ENCODE data around the gene PDCL3. TPM values are rescaled to one million over a fixed set of nuclear protein-coding genes. Genes with fewer than 3 reads are reported as not detected.

The PDCL3 gene
- total and polyA plus RNA-seq, 5 experiments from 2014 or later, result 21.1 to 67.4 (median 54.8) TPM

GRCh38 chr2:100563407-100564247, 834 bp downstream of the PDCL3 start:
- Mint-ChIP-seq H3K36me3 (peaks cover 0 to 31% (median 11%) of the 10 kb centered on the region in 3 donors), H3K4me1 (peaks cover 18 to 41% (median 34%) of the 10 kb centered on the region in 4 donors), H3K4me3 (peak overlapping the region; percentile 84 to 100 (median 98)), H3K27ac (peak overlapping the region; percentile 87 to 99 (median 98)), H3K9me3 (no peaks in the 10 kb centered on the region), H3K27me3 (no peaks in the 10 kb centered on the region)
- POLR2A ChIA-PET, result interaction anchor here (0.7 to 5.8 kb wide), 14 partner anchors 10 to 440 kb away, joined by 3 to 88 read pairs (median 4); partner anchors contain the start of genes CHST10 and RPL31
- DNase-seq (no peak), ATAC-seq (no peak)

GRCh38 chr2:100568989-100569388, 6.2 kb downstream of the PDCL3 start:
- Mint-ChIP-seq H3K27me3 (no peaks in the 10 kb centered on the region), H3K9me3 (no peaks in the 10 kb centered on the region), H3K36me3 (peaks cover 11 to 79% (median 25%) of the 10 kb centered on the region in 3 donors), H3K4me1 (peaks cover 11 to 28% (median 21%) of the 10 kb centered on the region in 4 donors), H3K27ac (peak overlapping the region in 1 of 10 donors; percentile 35), H3K4me3 (no peak overlapping the region)
- no peak for ATAC-seq
- POLR2A ChIA-PET, result no interaction called here
- DNase-seq, result no peak

- POLR2A ChIA-PET, result interaction anchor here (1.8 kb wide), 1 partner anchor 9 kb away, joined by 6 read pairs; no protein-coding TSS in a partner anchor
These were observed 8.9 kb downstream of the PDCL3 start for GRCh38 chr2:100571668-100572067.

GRCh38 chr2:100577777-100578176, 15.0 kb downstream of the PDCL3 start:
- H3K4me3 Mint-ChIP-seq, result peak overlapping the region in 1 of 10 donors; percentile 24
- POLR2A ChIA-PET, result interaction anchor here (0.5 to 5.5 kb wide), 2 partner anchors 14 to 26 kb away, joined by 3 to 88 read pairs; partner anchors contain the start of gene PDCL3
- no peak for DNase-seq
- H3K9me3 Mint-ChIP-seq, result no peaks in the 10 kb centered on the region
- H3K4me1 Mint-ChIP-seq, result peaks cover 17 to 29% (median 29%) of the 10 kb centered on the region in 4 donors
- peak overlapping the region in 5 of 10 donors; percentile 21 to 78 (median 43) for H3K27ac Mint-ChIP-seq
- peaks cover 0 to 46% (median 14%) of the 10 kb centered on the region in 3 donors for H3K36me3 Mint-ChIP-seq
- ATAC-seq, result no peak
- H3K27me3 Mint-ChIP-seq, result no peaks in the 10 kb centered on the region

More at GRCh38 chr2:100571668-100572067, 8.9 kb downstream of the PDCL3 start:
- no peak overlapping the region for H3K4me3 Mint-ChIP-seq
- H3K27ac Mint-ChIP-seq, result peak overlapping the region in 1 of 10 donors; percentile 40
- H3K9me3 Mint-ChIP-seq, result no peaks in the 10 kb centered on the region
- DNase-seq (no peak), ATAC-seq (no peak)
- peaks cover 3 to 8% (median 8%) of the 10 kb centered on the region in 4 donors for H3K4me1 Mint-ChIP-seq
- peaks cover 11 to 91% (median 32%) of the 10 kb centered on the region in 3 donors for H3K36me3 Mint-ChIP-seq
- H3K27me3 Mint-ChIP-seq, result no peaks in the 10 kb centered on the region

DNA sequence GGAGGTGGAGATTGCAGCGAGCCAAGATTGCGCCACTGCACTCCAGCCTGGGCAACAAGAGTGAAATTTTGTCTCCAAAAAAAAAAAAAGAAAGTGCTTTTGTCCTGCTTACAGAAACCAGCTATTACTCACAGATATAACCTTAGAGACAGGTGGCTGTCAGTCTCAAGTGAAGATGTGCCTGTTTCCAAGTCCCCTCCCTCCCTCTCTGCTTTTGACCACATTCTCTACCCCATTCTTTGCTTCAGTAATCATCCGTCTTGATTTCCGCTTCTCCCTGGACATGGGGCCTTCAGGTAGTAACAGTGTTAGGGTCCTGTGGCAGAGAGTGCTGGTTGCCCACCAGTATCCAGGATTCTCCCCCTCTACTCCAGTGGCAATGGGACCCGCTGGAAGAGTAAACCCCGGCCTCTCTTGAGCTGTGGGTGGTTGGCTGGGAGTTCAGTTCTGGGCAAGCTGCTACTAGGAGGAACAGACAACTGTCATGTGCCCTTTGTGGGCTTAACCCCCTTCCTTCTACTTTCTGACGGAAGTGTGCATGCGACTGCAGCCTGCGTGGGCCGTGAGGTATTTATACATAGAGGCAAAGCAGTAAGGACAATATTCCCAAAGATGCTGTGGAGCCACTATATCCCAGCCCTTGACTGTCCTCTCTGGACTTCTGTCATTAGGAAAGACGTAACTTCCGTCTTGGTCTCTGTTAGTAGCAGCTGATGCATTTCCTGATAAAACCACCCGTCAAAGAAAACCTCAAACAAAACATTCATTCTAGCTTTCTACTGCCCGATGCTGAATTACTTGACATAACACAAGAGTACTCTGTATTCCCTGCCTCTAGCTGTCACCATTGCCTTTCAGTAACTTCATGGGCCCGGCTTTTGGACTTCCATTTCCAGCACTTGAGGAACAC, 17.8 kb downstream of the PDCL3 start:
- ATAC-seq (peak; percentile 81 to 89), DNase-seq (peak; percentile 23 to 85 (median 74))
- H3K27me3 Mint-ChIP-seq, result no peaks in the 10 kb centered on the region
- POLR2A ChIA-PET, result interaction anchor here (0.6 to 5.5 kb wide), 7 partner anchors 9 to 672 kb away, joined by 3 to 88 read pairs (median 5); partner anchors contain the start of genes CNOT11, PDCL3 and RPL31
- peaks cover 0 to 1% (median 0%) of the 10 kb centered on the region in 9 donors for H3K9me3 Mint-ChIP-seq
- H3K36me3 Mint-ChIP-seq, result peaks cover 0 to 17% (median 3%) of the 10 kb centered on the region in 3 donors
- H3K27ac Mint-ChIP-seq, result peak overlapping the region; percentile 92 to 99 (median 98)
- peak overlapping the region; percentile 52 to 88 (median 72) for H3K4me3 Mint-ChIP-seq
- peaks cover 15 to 49% (median 43%) of the 10 kb centered on the region in 4 donors for H3K4me1 Mint-ChIP-seq

DNA sequence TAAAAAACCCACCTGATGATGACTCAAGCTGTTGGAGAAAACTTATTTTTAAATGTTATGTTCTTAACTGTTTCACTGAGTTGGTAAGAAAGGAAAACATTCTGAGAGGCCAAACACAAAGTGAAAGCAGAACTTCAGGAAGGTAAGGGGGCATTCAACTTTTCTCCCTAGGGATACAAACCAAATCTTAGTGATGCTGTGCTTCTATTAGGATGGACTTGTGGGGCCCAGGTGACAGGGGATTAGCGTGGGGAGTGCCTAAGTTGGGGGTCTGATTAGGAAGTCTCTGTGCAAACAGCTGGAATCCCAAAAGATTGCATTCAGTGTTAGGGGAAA, 18.5 kb downstream of the PDCL3 start:
- POLR2A ChIA-PET, result interaction anchor here (1.3 to 5.5 kb wide), 6 partner anchors 10 to 671 kb away, joined by 5 to 88 read pairs (median 6); partner anchors contain the start of genes CNOT11, PDCL3 and RPL31
- peaks cover 0 to 4% (median 0%) of the 10 kb centered on the region in 9 donors for H3K9me3 Mint-ChIP-seq
- peak overlapping the region; percentile 92 to 99 (median 98) for H3K27ac Mint-ChIP-seq
- peak overlapping the region; percentile 52 to 88 (median 72) for H3K4me3 Mint-ChIP-seq
- H3K4me1 Mint-ChIP-seq, result peaks cover 16 to 49% (median 43%) of the 10 kb centered on the region in 4 donors
- DNase-seq, result no peak
- no peak for ATAC-seq
- no peaks in the 10 kb centered on the region for H3K27me3 Mint-ChIP-seq
- H3K36me3 Mint-ChIP-seq, result peaks cover 0 to 12% (median 2%) of the 10 kb centered on the region in 3 donors

DNA sequence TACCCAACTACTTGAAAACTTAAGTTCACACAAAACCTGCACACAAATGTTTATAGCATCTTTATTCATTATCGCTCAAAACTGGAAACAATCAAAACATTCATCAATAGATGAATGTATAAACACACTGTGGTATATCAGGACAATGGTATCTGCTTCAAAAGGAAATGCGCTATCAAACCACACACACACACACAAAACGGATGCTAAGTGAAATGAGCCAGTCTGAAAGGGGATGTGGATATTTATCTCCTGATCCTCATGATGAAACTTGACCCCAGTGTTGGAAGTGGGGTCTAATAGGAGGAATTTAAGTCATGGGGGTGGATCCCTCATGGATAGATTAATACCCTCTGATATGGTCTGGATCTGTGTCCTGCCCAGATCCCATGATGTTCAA, 22.0 kb downstream of the PDCL3 start:
- peak overlapping the region in 1 of 10 donors; percentile 30 for H3K4me3 Mint-ChIP-seq
- peaks cover 0 to 4% (median 0%) of the 10 kb centered on the region in 9 donors for H3K9me3 Mint-ChIP-seq
- H3K36me3 Mint-ChIP-seq, result peaks cover 0 to 2% (median 0%) of the 10 kb centered on the region in 3 donors
- peak overlapping the region in 5 of 10 donors; percentile 4 to 84 (median 51) for H3K27ac Mint-ChIP-seq
- ATAC-seq, result no peak
- no peaks in the 10 kb centered on the region for H3K27me3 Mint-ChIP-seq
- POLR2A ChIA-PET, result no interaction called here
- DNase-seq, result no peak
- H3K4me1 Mint-ChIP-seq, result peaks cover 20 to 60% (median 40%) of the 10 kb centered on the region in 4 donors

DNA sequence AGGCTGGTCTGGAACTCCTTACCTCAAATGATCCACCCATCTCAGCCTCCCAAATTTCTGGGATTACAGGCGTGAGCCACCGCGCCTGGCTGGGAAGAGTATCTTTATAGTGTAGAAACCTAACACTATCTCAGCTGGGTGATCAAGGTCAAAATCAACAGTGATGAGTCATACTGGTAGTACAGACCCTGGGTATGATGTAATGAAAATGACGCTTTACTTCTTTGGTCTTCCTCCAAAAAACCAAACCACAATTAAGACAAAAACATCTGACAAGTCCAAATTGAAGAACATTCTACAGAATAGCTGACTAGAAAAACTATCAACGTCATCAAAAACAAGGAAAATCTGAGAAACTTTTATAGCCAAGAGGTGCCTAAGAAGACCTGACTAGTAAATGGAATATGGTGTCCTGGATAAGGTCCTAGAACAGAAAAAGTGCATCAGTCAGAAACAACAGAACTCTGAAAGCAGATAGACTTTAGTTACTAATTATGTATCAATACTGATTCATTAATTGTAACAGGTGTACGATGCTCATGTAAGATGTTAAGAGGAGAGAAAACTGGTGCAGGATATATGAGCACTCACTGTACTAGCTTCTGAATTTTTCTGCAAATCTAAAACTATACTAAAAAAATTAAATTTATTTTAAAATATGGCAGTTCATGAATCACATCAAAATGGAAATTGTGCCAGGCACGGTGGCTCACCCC, 25.4 kb downstream of the PDCL3 start:
- Mint-ChIP-seq H3K27ac (peak overlapping the region; percentile 1 to 70 (median 32)), H3K36me3 (peaks cover 0 to 4% (median 0%) of the 10 kb centered on the region in 3 donors), H3K9me3 (peaks cover 0 to 4% (median 0%) of the 10 kb centered on the region in 9 donors), H3K4me1 (peaks cover 8 to 44% (median 22%) of the 10 kb centered on the region in 4 donors), H3K4me3 (peak overlapping the region in 3 of 10 donors; percentile 9 to 26 (median 24)), H3K27me3 (no peaks in the 10 kb centered on the region)
- POLR2A ChIA-PET, result interaction anchor here (0.7 to 2.4 kb wide), 2 partner anchors 26 to 117 kb away, joined by 3 to 8 read pairs; partner anchors contain the start of gene PDCL3
- peak in 4 of 10 donors; percentile 42 to 61 (median 55) for DNase-seq
- peak; percentile 92 to 94 for ATAC-seq

DNA sequence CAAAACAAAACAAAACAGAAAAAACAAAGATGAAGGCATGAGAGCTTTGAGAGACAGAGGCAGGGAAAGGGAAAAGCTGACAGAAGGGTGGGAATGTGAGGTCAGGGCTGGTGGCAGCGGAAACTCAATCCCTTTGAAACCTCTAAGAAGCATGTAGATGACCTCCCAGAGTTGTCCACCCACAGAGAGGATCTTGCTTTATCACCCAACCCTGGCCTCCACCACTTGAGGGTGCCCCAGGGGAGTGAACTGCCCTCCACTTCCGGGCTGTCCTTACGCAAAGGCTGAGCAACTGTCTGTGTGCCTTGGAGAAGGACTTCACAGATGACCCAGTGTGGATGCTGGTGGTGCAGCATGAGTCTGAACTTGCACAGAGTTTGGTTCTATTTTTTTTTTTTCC, 26.7 kb downstream of the PDCL3 start:
- Mint-ChIP-seq H3K9me3 (peaks cover 0 to 4% (median 0%) of the 10 kb centered on the region in 9 donors), H3K36me3 (peaks cover 0 to 4% (median 0%) of the 10 kb centered on the region in 3 donors), H3K4me1 (peaks cover 15 to 47% (median 29%) of the 10 kb centered on the region in 4 donors), H3K27me3 (no peaks in the 10 kb centered on the region), H3K4me3 (no peak overlapping the region), H3K27ac (peak overlapping the region in 3 of 10 donors; percentile 35 to 63 (median 61))
- ATAC-seq (no peak), DNase-seq (no peak)
- POLR2A ChIA-PET, result interaction anchor here (2.4 kb wide), 1 partner anchor 27 kb away, joined by 8 read pairs; the partner anchor contains the start of gene PDCL3

DNA sequence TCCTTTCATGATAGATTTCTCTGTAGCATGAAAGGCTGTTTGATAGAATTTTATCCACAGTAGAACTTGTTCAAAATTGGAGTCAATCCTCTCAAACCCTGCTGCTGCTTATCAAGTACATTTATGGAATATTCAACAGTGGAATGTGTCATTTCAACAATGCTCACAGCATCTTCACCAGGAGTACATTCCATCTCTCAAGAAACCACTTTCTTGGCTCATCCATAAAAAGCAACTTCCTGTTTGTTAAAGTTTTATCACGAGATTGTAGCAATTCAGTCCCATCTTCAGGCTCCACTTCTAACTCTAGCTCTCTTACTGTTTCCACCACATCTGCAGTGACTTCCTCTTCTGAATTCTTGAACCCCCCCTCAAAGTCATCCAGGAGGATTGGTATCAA, 29.4 kb downstream of the PDCL3 start:
- H3K4me3 Mint-ChIP-seq, result no peak overlapping the region
- no peaks in the 10 kb centered on the region for H3K27me3 Mint-ChIP-seq
- H3K27ac Mint-ChIP-seq, result peak overlapping the region in 2 of 10 donors; percentile 27 to 75
- peaks cover 15 to 37% (median 27%) of the 10 kb centered on the region in 4 donors for H3K4me1 Mint-ChIP-seq
- no peaks in the 10 kb centered on the region for H3K9me3 Mint-ChIP-seq
- POLR2A ChIA-PET, result no interaction called here
- ATAC-seq (no peak), DNase-seq (no peak)
- H3K36me3 Mint-ChIP-seq, result peaks cover 0 to 4% (median 0%) of the 10 kb centered on the region in 3 donors

GRCh38 chr2:100596465-100596864, 33.7 kb downstream of the PDCL3 start:
- Mint-ChIP-seq H3K9me3 (no peaks in the 10 kb centered on the region), H3K36me3 (peaks cover 0 to 2% (median 0%) of the 10 kb centered on the region in 3 donors), H3K27ac (no peak overlapping the region), H3K4me1 (peaks cover 13 to 28% (median 16%) of the 10 kb centered on the region in 4 donors), H3K27me3 (no peaks in the 10 kb centered on the region), H3K4me3 (no peak overlapping the region)
- DNase-seq (no peak), ATAC-seq (no peak)
- POLR2A ChIA-PET, result interaction anchor here (0.7 kb wide), 1 partner anchor 34 kb away, joined by 4 read pairs; no protein-coding TSS in a partner anchor
